Natural killer cell (primary cell): ENCODE data around the gene EHMT1. TPM values are rescaled to one million over a fixed set of nuclear protein-coding genes. Genes with fewer than 3 reads are reported as not detected.

Experiments used
- ATAC-seq, 3 donors: fragments of 150-1000 bp in 2 of 3; fragments of 200-7000 bp in 1 of 3; cut with Tn5 transposase; 1 replicate in 1 of 3; 2 replicates in 2 of 3; pipeline ENCODE4 v1.10.0; 2021; ENCODE audit warnings: mild to moderate bottlenecking in 2 of 3, moderate library complexity in 2 of 3
- DNase-seq, 2 donors: peaks; one replicate each; pipeline versions ENCODE4 v3.0.0 to v3.0.0-alpha.2; 2013 to 2021; ENCODE audit warnings: mixed read lengths in 1 of 2
- H3K27ac ChIP-seq: one replicate; pipeline ENCODE4 v1.5.1; 2013; ENCODE audit warnings: mild to moderate bottlenecking, low read length
- H3K27me3 ChIP-seq: one replicate; pipeline ENCODE4 v1.6.1; 2013; ENCODE audit warnings: low read length; ENCODE audit not compliant: control insufficient read depth, insufficient read depth
- H3K36me3 ChIP-seq: one replicate; pipeline ENCODE4 v1.6.1; 2013; ENCODE audit warnings: low read length; ENCODE audit not compliant: control insufficient read depth, insufficient read depth
- H3K4me1 ChIP-seq: one replicate; pipeline ENCODE4 v1.6.1; 2013; ENCODE audit warnings: low read length; ENCODE audit not compliant: control insufficient read depth, insufficient read depth
- H3K4me3 ChIP-seq: one replicate; pipeline ENCODE4 v1.5.1; 2013; ENCODE audit warnings: low read length
- H3K9me3 ChIP-seq: one replicate; pipeline ENCODE4 v1.6.1; 2013; ENCODE audit warnings: low read length; ENCODE audit not compliant: control insufficient read depth, insufficient read depth
- H3K27ac Mint-ChIP-seq, 2 donors: one replicate each; pipeline ENCODE4 v1.8.0; 2022; ENCODE audit warnings: mild to moderate bottlenecking in 2 of 2, mixed read lengths in 2 of 2, moderate library complexity in 1 of 2
- H3K27me3 Mint-ChIP-seq, 2 donors: one replicate each; pipeline ENCODE4 v1.8.0; 2022; ENCODE audit warnings: low read depth in 2 of 2, mixed read lengths in 2 of 2
- H3K36me3 Mint-ChIP-seq: one replicate; pipeline ENCODE4 v1.8.0; 2022; ENCODE audit warnings: mixed read lengths
- H3K4me1 Mint-ChIP-seq, 2 donors: one replicate each; pipeline ENCODE4 v1.8.0; 2022; ENCODE audit warnings: mixed read lengths in 2 of 2
- H3K4me3 Mint-ChIP-seq: one replicate; pipeline ENCODE4 v1.8.0; 2022; ENCODE audit warnings: mild to moderate bottlenecking, moderate library complexity, mixed read lengths
- H3K9me3 Mint-ChIP-seq, 2 donors: one replicate each; pipeline ENCODE4 v1.8.0; 2022; ENCODE audit warnings: mixed read lengths in 2 of 2
- WGBS: methylation state at CpG from one replicate; pipeline ENCODE4 v1.1.7; 2013; ENCODE audit warnings: missing lambda C conversion rate; ENCODE audit not compliant: insufficient coverage; 5-methylcytosine and 5-hydroxymethylcytosine counted together
- intact Hi-C: fragments of 100-400 bp; cut with micrococcal nuclease; formaldehyde crosslinking; loops from one replicate; pipeline ENCODE4 v1.14.2; 2022
- total RNA-seq, 4 donors: library from RNA; stranded (reverse); fragments of 120-200 nt in 1 of 4; gene quantifications; one replicate each; pipeline versions ENCODE4 v1.2.3 to v1.2.4, GENCODE V29; 2013 to 2022
- TF ChIP-seq, protein P1 (sequence below): fragments of 200-600 bp; IDR thresholded peaks from one replicate; pipeline ENCODE4 v1.8.0; 2022; ENCODE audit warnings: antibody characterized with exemption

EHMT1 gene
- total RNA-seq, 3 donors from 2014 or later (not counting 1 experiment from before 2014, with no cell fraction given): 173 to 200 (median 176) TPM

DNA sequence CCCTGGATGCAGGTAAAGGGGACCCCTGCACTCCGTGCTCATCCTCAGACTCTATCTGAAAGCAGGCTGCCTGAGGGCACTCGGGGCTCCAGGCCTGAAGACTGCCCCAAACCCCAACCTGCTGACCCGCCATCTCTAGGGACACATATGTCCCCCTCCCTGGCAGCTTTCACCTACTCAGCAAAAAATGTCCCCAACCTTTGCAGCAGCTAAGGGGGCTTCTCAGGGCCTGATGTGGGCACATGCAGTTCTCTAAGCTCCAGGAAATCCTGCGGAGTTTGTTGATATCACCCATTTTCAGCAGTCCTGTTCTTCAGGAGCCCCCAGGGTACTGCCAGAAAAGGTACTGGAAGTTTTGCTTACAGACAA, 37.9 kb upstream of the EHMT1 start:
- H3K9me3 Mint-ChIP-seq: no peaks in the 10 kb centered on the region
- H3K4me3 ChIP-seq: no peak overlapping the region

DNA sequence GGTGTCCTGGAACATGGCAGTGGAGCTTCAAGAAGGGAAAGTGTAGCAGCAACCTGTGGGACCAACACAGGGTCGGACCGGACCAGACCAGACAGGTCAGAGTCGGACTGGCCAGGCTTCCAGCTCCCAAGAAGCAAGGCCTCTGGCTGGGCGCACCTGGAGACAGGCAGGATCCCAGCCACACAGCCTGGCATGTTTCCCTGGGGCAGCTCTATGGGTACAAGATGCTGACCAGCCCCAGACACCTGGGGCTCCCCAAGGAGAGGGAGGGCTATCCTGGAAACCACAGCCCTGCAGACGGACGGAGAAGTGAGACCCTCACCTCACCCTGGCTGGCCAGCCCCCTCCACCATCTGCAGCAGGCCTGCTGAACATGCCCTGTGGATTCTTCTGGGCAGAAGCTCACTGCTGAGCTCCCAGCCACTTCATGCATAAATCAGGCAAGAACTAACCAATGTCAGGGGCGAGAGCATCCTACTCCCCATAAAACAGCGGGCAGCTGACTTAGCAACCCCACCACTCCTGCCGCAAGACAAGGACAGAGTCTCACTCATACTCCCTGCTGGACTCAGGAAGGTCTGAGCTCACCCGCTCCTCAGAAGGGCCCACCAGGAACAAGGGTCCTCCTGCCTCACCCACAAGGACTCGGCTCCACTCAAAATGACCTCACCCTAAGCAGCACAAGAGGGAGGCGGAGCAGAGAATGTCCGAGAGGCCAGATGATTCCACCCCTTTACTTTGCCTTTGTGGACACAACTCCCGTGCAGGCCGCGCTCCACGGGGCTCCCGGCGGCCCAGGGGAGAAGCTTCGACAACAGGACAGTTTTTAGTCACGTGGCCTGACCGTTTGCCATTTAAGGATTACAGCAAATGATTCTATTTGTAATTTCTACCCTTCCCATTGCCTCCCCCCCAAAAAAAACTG, 37.2 kb upstream of the EHMT1 start:
- Mint-ChIP-seq H3K27ac (no peak overlapping the region), H3K4me1 (peaks cover 9 to 10% of the 10 kb centered on the region in 2 donors), H3K27me3 (no peaks in the 10 kb centered on the region), H3K4me3 (no peak overlapping the region), H3K9me3 (no peaks in the 10 kb centered on the region), H3K36me3 (no peaks in the 10 kb centered on the region)
- ATAC-seq: no peak
- TF ChIP-seq, protein P1, sequence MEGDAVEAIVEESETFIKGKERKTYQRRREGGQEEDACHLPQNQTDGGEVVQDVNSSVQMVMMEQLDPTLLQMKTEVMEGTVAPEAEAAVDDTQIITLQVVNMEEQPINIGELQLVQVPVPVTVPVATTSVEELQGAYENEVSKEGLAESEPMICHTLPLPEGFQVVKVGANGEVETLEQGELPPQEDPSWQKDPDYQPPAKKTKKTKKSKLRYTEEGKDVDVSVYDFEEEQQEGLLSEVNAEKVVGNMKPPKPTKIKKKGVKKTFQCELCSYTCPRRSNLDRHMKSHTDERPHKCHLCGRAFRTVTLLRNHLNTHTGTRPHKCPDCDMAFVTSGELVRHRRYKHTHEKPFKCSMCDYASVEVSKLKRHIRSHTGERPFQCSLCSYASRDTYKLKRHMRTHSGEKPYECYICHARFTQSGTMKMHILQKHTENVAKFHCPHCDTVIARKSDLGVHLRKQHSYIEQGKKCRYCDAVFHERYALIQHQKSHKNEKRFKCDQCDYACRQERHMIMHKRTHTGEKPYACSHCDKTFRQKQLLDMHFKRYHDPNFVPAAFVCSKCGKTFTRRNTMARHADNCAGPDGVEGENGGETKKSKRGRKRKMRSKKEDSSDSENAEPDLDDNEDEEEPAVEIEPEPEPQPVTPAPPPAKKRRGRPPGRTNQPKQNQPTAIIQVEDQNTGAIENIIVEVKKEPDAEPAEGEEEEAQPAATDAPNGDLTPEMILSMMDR: no peak
- Histone ChIP-seq H3K27me3 (no peaks in the 10 kb centered on the region), H3K27ac (no peak overlapping the region), H3K36me3 (peaks cover 14% of the 10 kb centered on the region), H3K4me3 (no peak overlapping the region), H3K9me3 (no peaks in the 10 kb centered on the region), H3K4me1 (peaks cover 18% of the 10 kb centered on the region)
- DNase-seq: no peak
- intact Hi-C loops: no loop called here
- WGBS: 96% methylated on average over 22 of the region's 22 CpGs

More for the DNA sequence above, 37.9 kb upstream of the EHMT1 start:
- H3K27ac Mint-ChIP-seq: no peak overlapping the region
- H3K36me3 ChIP-seq: peaks cover 13% of the 10 kb centered on the region
- H3K27me3 ChIP-seq: no peaks in the 10 kb centered on the region
- peaks cover 11 to 16% of the 10 kb centered on the region in 2 donors for H3K4me1 Mint-ChIP-seq
- TF ChIP-seq, protein P1: no peak
- intact Hi-C loops: no loop called here
- H3K36me3 Mint-ChIP-seq: no peaks in the 10 kb centered on the region
- ATAC-seq (no peak), DNase-seq (no peak)
- no peak overlapping the region for H3K4me3 Mint-ChIP-seq
- 100% methylated on average over 4 of the region's 4 CpGs for WGBS
- no peak overlapping the region for H3K27ac ChIP-seq
- H3K27me3 Mint-ChIP-seq: no peaks in the 10 kb centered on the region
- H3K9me3 ChIP-seq: no peaks in the 10 kb centered on the region
- H3K4me1 ChIP-seq: peaks cover 23% of the 10 kb centered on the region

DNA sequence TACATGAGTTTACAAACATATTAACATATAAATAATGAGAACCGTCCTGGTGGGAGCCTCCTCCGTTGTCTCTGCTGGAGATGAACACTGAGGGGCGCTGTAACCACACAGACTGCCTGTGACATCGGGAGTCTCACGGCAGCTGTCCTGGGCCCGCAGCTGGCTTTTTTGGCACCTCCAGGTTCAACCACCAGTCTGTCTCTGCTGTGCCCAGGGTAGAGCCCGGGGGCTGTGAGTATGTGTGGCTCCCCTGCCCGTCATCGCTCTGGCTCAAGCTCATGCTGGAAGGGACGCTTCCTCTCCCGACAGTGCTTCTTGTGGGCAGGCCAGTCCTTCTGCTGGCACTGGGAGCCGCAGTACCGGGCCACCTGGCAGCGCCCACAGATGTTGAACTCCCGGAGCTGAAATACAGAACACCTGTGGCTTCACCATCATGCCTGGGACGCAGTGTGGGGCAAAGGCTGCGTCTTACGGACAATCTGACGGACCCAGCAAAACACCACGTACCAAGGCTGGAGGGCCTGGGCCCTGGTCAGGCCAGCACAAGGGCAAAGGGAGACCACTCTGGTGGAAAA, 36.4 kb upstream of the EHMT1 start:
- Mint-ChIP-seq H3K27me3 (no peaks in the 10 kb centered on the region), H3K4me3 (no peak overlapping the region), H3K27ac (no peak overlapping the region), H3K36me3 (no peaks in the 10 kb centered on the region), H3K4me1 (peaks cover 6 to 9% of the 10 kb centered on the region in 2 donors), H3K9me3 (no peaks in the 10 kb centered on the region)
- no peak overlapping the region for H3K27ac ChIP-seq
- intact Hi-C loops: no loop called here
- no peaks in the 10 kb centered on the region for H3K9me3 ChIP-seq
- peaks cover 21% of the 10 kb centered on the region for H3K36me3 ChIP-seq
- 94% methylated on average over 20 of the region's 20 CpGs for WGBS
- H3K27me3 ChIP-seq: no peaks in the 10 kb centered on the region
- ATAC-seq (no peak), DNase-seq (peak in 1 of 2 donors; percentile 35)
- peaks cover 16% of the 10 kb centered on the region for H3K4me1 ChIP-seq
- TF ChIP-seq, protein P1: no peak
- H3K4me3 ChIP-seq: no peak overlapping the region
